Measurements from ENCODE around the gene FOXP1. TPM values are rescaled to one million over a fixed set of nuclear protein-coding genes. Genes with fewer than 3 reads are reported as not detected.

Gene FOXP1
- total RNA-seq, 4 donors from 2014 or later, result 181 to 225 (median 205) TPM

GRCh38 chr3:71498543-71498942, 85.0 kb downstream of the FOXP1 start:
- TF ChIP-seq, protein P1, sequence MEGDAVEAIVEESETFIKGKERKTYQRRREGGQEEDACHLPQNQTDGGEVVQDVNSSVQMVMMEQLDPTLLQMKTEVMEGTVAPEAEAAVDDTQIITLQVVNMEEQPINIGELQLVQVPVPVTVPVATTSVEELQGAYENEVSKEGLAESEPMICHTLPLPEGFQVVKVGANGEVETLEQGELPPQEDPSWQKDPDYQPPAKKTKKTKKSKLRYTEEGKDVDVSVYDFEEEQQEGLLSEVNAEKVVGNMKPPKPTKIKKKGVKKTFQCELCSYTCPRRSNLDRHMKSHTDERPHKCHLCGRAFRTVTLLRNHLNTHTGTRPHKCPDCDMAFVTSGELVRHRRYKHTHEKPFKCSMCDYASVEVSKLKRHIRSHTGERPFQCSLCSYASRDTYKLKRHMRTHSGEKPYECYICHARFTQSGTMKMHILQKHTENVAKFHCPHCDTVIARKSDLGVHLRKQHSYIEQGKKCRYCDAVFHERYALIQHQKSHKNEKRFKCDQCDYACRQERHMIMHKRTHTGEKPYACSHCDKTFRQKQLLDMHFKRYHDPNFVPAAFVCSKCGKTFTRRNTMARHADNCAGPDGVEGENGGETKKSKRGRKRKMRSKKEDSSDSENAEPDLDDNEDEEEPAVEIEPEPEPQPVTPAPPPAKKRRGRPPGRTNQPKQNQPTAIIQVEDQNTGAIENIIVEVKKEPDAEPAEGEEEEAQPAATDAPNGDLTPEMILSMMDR (IDR thresholded peaks at IDR 0.05), result no peak
- TF ChIP-seq EP300 (IDR thresholded peaks at IDR 0.05), result no peak
- TF ChIP-seq POLR2A (IDR thresholded peaks at IDR 0.05; ENCODE audit: low read depth), result no peak
- TF ChIP-seq POLR2AphosphoS5 (IDR thresholded peaks at IDR 0.05), result no peak
- H3K27ac ChIP-seq (replicated peaks in 1 of 4), result peak overlapping the region in 2 of 4 donors; percentile 54 to 61
- H3K27me3 ChIP-seq, result no peaks in the 10 kb centered on the region
- WGBS, result 82% methylated on average over 3 of the region's 3 CpGs
- intact Hi-C loops (cut with DNase I), result no loop called here
- DNase-seq (ENCODE audit: extremely low spot score), result no peak
- peaks cover 28 to 45% (median 36%) of the 10 kb centered on the region in 4 donors for H3K4me1 ChIP-seq
- no peaks in the 10 kb centered on the region for H3K36me3 ChIP-seq
- no peak overlapping the region for H3K4me3 ChIP-seq
- H3K9me3 ChIP-seq, result no peaks in the 10 kb centered on the region

DNA sequence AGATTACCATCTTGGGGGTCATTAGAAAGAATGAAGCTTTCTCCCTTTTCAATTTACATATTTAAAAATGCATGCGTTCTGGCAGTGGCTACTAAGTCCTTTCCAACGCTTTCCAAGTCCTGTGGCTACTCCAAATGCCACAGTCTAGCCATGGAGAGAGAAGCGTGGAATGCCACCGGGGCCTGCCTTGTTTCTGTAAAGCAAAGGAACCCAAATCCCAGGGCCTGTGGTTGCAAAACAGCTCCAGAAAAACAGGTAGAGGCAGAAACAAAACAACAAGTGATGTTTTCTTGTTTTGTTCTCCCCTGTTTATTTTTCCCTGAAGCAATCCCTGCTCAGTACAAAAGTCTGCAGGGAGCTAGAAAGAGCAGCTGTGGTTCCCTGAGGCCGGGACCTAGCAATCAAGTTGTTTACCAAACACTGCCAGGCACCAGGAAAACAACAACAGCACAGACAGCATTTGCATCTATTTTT, 85.5 kb downstream of the FOXP1 start:
- intact Hi-C loops (cut with DNase I), result no loop called here
- H3K4me1 ChIP-seq, result peaks cover 28 to 45% (median 36%) of the 10 kb centered on the region in 4 donors
- no peaks in the 10 kb centered on the region for H3K9me3 ChIP-seq
- H3K36me3 ChIP-seq, result no peaks in the 10 kb centered on the region
- 82% methylated on average over 5 of the region's 5 CpGs for WGBS
- DNase-seq (ENCODE audit: extremely low spot score), result no peak
- TF ChIP-seq, protein P1 (IDR thresholded peaks at IDR 0.05), result no peak
- TF ChIP-seq POLR2AphosphoS5 (IDR thresholded peaks at IDR 0.05) (no peak), POLR2A (IDR thresholded peaks at IDR 0.05; ENCODE audit: low read depth) (no peak), EP300 (IDR thresholded peaks at IDR 0.05) (no peak)
- no peak overlapping the region for H3K4me3 ChIP-seq
- H3K27ac ChIP-seq (replicated peaks in 1 of 4), result peak overlapping the region; percentile 54 to 72 (median 65)
- H3K27me3 ChIP-seq, result no peaks in the 10 kb centered on the region

DNA sequence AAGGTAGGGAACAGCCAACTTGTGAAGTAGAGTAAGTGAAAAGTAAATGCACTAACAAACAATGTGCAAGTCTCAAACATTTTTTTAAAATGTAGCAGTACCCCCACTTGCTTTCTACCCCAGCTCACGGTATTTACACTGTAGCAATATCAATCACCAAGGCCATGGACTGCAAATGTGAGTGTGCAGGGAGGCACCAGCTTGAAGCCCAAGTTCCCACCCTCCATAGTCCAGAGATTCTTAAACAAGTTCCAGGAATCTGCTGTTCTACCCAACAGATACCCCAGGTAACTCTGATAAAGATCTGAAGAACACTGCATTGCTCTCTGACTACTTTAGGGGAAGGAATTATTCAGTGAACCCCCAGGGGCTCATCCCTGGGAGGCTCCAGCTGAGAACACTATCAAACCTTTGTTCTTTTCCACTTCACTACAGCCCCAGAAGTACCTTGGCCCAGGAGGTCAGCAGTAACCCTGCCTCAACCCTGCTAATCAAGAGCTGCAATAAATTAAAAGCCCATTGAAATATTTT, 86.1 kb downstream of the FOXP1 start:
- TF ChIP-seq POLR2AphosphoS5 (IDR thresholded peaks at IDR 0.05), result no peak
- no peak for TF ChIP-seq EP300 (IDR thresholded peaks at IDR 0.05)
- TF ChIP-seq, protein P1 (IDR thresholded peaks at IDR 0.05), result no peak
- TF ChIP-seq POLR2A (IDR thresholded peaks at IDR 0.05; ENCODE audit: low read depth), result no peak
- Histone ChIP-seq H3K4me3 (no peak overlapping the region), H3K27me3 (no peaks in the 10 kb centered on the region), H3K27ac (replicated peaks in 1 of 4) (peak overlapping the region; percentile 54 to 72 (median 65)), H3K9me3 (no peaks in the 10 kb centered on the region), H3K4me1 (peaks cover 28 to 45% (median 36%) of the 10 kb centered on the region in 4 donors), H3K36me3 (peaks cover 0 to 2% (median under 1%) of the 10 kb centered on the region in 4 donors)
- intact Hi-C loops (cut with DNase I), result no loop called here
- no peak for DNase-seq (ENCODE audit: extremely low spot score)
- WGBS, result 62% methylated on average over 1 of the region's 1 CpG

DNA sequence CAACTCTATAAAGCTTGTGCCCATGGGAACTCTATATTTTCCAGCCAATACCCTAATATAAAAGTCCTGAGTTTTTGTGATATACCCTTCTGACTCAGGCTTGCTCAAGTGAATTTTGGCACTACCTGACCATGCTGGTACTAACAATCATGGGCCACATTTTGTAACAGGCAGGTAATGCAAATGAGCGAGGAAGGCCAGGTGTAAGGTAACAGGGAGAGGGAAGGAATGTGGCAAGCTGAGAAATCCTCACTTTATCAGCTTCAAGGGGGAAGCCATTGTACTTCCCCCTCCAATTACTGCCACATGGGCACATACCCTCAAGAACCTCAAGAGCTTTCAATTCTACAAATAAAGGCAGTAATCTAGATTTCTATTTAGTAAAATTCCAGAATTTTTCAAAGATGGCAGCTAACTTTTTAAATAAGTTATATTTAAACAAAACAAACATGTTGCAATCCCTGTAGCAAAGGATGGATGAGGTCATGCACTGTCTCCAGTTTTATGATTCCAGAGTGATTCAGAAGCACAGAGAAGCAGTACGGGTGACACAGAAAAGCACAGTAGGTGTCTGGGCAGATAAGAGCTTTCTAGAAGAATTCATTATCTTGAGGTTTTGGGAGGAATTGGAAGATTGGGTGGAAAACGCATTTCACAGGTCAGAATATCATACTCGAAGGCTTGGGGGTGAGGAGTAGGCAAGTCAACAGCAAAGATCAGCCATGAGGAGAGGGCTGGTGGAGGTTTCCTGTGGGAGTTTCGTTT, 87.6 kb downstream of the FOXP1 start:
- peak overlapping the region; percentile 54 to 70 (median 68) for H3K27ac ChIP-seq (replicated peaks in 1 of 4)
- no peak overlapping the region for H3K4me3 ChIP-seq
- WGBS, result 82% methylated on average over 5 of the region's 5 CpGs
- H3K36me3 ChIP-seq, result peaks cover 0 to 17% (median 8%) of the 10 kb centered on the region in 4 donors
- intact Hi-C loops (cut with DNase I), result no loop called here
- TF ChIP-seq, protein P1 (IDR thresholded peaks at IDR 0.05), result no peak
- peak in 1 of 2 donors; percentile 26 for TF ChIP-seq POLR2AphosphoS5 (IDR thresholded peaks at IDR 0.05)
- H3K4me1 ChIP-seq, result peaks cover 28 to 45% (median 36%) of the 10 kb centered on the region in 4 donors
- H3K9me3 ChIP-seq, result peaks cover 0 to 5% (median 0%) of the 10 kb centered on the region in 4 donors
- DNase-seq (ENCODE audit: extremely low spot score), result no peak
- no peaks in the 10 kb centered on the region for H3K27me3 ChIP-seq

Data from esophagus muscularis mucosa (tissue), 4 donors.